Esophagus muscularis mucosa (tissue), 4 donors: ENCODE data around the gene SARS1.

ENCODE experiments used
- CTCF ChIP-seq, 3 experiments: fragments of 200-600 bp in 2 of 3; fragments of 450-650 bp in 1 of 3; sonication (generic) in 2 of 3; IDR thresholded peaks; one replicate each; pipeline ENCODE4 v1.5.1; 2017 to 2019; ENCODE audit warnings: antibody characterized with exemption in 3 of 3, mild to moderate bottlenecking in 2 of 3, moderate library complexity in 1 of 3
- EP300 ChIP-seq: sonication (generic); formaldehyde crosslinking; IDR thresholded peaks from one replicate; pipeline ENCODE4 v1.6.1; 2017; ENCODE audit warnings: antibody characterized with exemption
- POLR2A ChIP-seq: fragments of 450-650 bp; IDR thresholded peaks from one replicate; pipeline ENCODE4 v1.6.1; 2017; ENCODE audit warnings: antibody characterized with exemption, moderate library complexity, mild to moderate bottlenecking, low read depth
- POLR2AphosphoS5 ChIP-seq, 2 donors: sonication (generic); formaldehyde crosslinking; IDR thresholded peaks; one replicate each; pipeline ENCODE4 v1.6.1; 2017; ENCODE audit warnings: antibody characterized with exemption in 2 of 2

GRCh38 chr1:109269981-109270622 is 56.4 kb downstream of the SARS1 start:
- TF ChIP-seq CTCF (IDR thresholded peaks at IDR 0.05) (no peak), EP300 (no peak), POLR2A (no peak), POLR2AphosphoS5 (IDR thresholded peaks at IDR 0.05) (no peak)
